Hepatocyte (in vitro differentiated cells): ENCODE results near the gene SLC19A1.

Source experiments
- CTCF ChIP-seq: fragments of 200-600 bp; sonication (generic); IDR thresholded peaks from 2 replicates; pipeline ENCODE4 v1.5.1; 2016; ENCODE audit warnings: antibody characterized with exemption, mild to moderate bottlenecking; ENCODE audit not compliant: poor library complexity
- EZH2 ChIP-seq: fragments of 200-600 bp; sonication (generic); IDR thresholded peaks from 2 replicates; pipeline ENCODE4 v1.6.1; 2016; ENCODE audit warnings: antibody characterized with exemption, mild to moderate bottlenecking, borderline replicate concordance
- EZH2phosphoT487 ChIP-seq: fragments of 200-600 bp; sonication (generic); IDR thresholded peaks from one replicate; pipeline ENCODE4 v1.6.1; 2018; ENCODE audit warnings: antibody characterized with exemption, mild to moderate bottlenecking, low read depth, moderate library complexity; ENCODE audit not compliant: unreplicated experiment, severe bottlenecking

GRCh38 chr21:45488931-45489721 is 53.1 kb downstream of the SLC19A1 start:
- TF ChIP-seq CTCF (no peak), EZH2phosphoT487 (no peak), EZH2 (no peak)
